Esophagus muscularis mucosa (tissue), 4 donors: Measurements from ENCODE around the gene ZNF200. TPM values are rescaled to one million over a fixed set of nuclear protein-coding genes. Genes with fewer than 3 reads are reported as not detected.

Experiments
- DNase-seq: peaks from one replicate; pipeline ENCODE4 v3.0.0-alpha.2; 2017; ENCODE audit errors: extremely low spot score
- H3K27ac ChIP-seq, 4 donors: fragments of 200-600 bp; sonication (generic); replicated peaks in 1 of 4; 1 replicate in 3 of 4; 2 replicates in 1 of 4; pipeline ENCODE4 v1.5.1; 2016 to 2019; ENCODE audit warnings: mild to moderate bottlenecking in 1 of 4
- H3K27me3 ChIP-seq, 4 donors: fragments of 200-600 bp; sonication (generic); one replicate each; pipeline versions ENCODE4 v1.5.1 to v1.6.0; 2016 to 2019
- H3K36me3 ChIP-seq, 4 donors: fragments of 200-600 bp; sonication (generic); one replicate each; pipeline ENCODE4 v1.5.1; 2016 to 2019
- H3K4me1 ChIP-seq, 4 donors: fragments of 200-600 bp; sonication (generic); one replicate each; pipeline ENCODE4 v1.5.1; 2016 to 2019
- H3K4me3 ChIP-seq, 4 donors: fragments of 200-600 bp; sonication (generic); 1 replicate in 2 of 4; 2 replicates in 2 of 4; pipeline ENCODE4 v1.5.1; 2016 to 2019; ENCODE audit warnings: mild to moderate bottlenecking in 4 of 4, moderate library complexity in 1 of 4
- H3K9me3 ChIP-seq, 4 donors: fragments of 200-600 bp; sonication (generic); 1 replicate in 3 of 4; 2 replicates in 1 of 4; pipeline ENCODE4 v1.5.1; 2016 to 2019
- CTCF ChIP-seq, 3 experiments: fragments of 200-600 bp in 2 of 3; fragments of 450-650 bp in 1 of 3; sonication (generic) in 2 of 3; IDR thresholded peaks; one replicate each; pipeline ENCODE4 v1.5.1; 2017 to 2019; ENCODE audit warnings: antibody characterized with exemption in 3 of 3, mild to moderate bottlenecking in 2 of 3, moderate library complexity in 1 of 3
- EP300 ChIP-seq: sonication (generic); formaldehyde crosslinking; IDR thresholded peaks from one replicate; pipeline ENCODE4 v1.6.1; 2017; ENCODE audit warnings: antibody characterized with exemption
- POLR2A ChIP-seq: fragments of 450-650 bp; IDR thresholded peaks from one replicate; pipeline ENCODE4 v1.6.1; 2017; ENCODE audit warnings: antibody characterized with exemption, moderate library complexity, mild to moderate bottlenecking, low read depth
- POLR2AphosphoS5 ChIP-seq, 2 donors: sonication (generic); formaldehyde crosslinking; IDR thresholded peaks; one replicate each; pipeline ENCODE4 v1.6.1; 2017; ENCODE audit warnings: antibody characterized with exemption in 2 of 2
- WGBS: methylation state at CpG from one replicate; pipeline ENCODE4 v1.1.5; 2018; 5-methylcytosine and 5-hydroxymethylcytosine counted together
- intact Hi-C: fragments of 100-400 bp; cut with DNase I; formaldehyde crosslinking; loops from one replicate; pipeline ENCODE4 v1.15.1; 2023
- total RNA-seq, 4 donors: library from RNA; depleted of rRNA; stranded (reverse); fragments of >200 nt; gene quantifications; one replicate each; pipeline versions ENCODE4 v1.1.0 to v1.2.1, GENCODE V29; 2016

ZNF200 gene
- total RNA-seq, 4 donors from 2014 or later: 5.8 to 8.2 (median 7.1) TPM

- TF ChIP-seq CTCF (IDR thresholded peaks at IDR 0.05) (no peak), POLR2A (no peak), POLR2AphosphoS5 (IDR thresholded peaks at IDR 0.05) (no peak), EP300 (no peak)
- no peak overlapping the region for H3K27ac ChIP-seq
- peaks cover 0 to 87% (median 54%) of the 10 kb centered on the region in 4 donors for H3K27me3 ChIP-seq
- no peak overlapping the region for H3K4me3 ChIP-seq
- peaks cover 0 to 11% (median 3%) of the 10 kb centered on the region in 4 donors for H3K4me1 ChIP-seq
- intact Hi-C loops: no loop called here
- H3K36me3 ChIP-seq: no peaks in the 10 kb centered on the region
- no peak for DNase-seq
- H3K9me3 ChIP-seq: no peaks in the 10 kb centered on the region
- WGBS: 71% methylated on average over 9 of the region's 10 CpGs
Observed at GRCh38 chr16:3195975-3196374, 39.0 kb downstream of the ZNF200 start.

- no peak for TF ChIP-seq POLR2A
- no peak for TF ChIP-seq POLR2AphosphoS5 (IDR thresholded peaks at IDR 0.05)
- TF ChIP-seq CTCF (IDR thresholded peaks at IDR 0.05): no peak
- no peak for TF ChIP-seq EP300
- Histone ChIP-seq H3K27ac (no peak overlapping the region), H3K4me3 (no peak overlapping the region), H3K27me3 (peaks cover 5 to 89% (median 66%) of the 10 kb centered on the region in 4 donors), H3K36me3 (no peaks in the 10 kb centered on the region), H3K4me1 (peaks cover 0 to 16% (median 5%) of the 10 kb centered on the region in 4 donors), H3K9me3 (no peaks in the 10 kb centered on the region)
- intact Hi-C loops: no loop called here
- DNase-seq: no peak
- WGBS: 81% methylated on average over 20 of the region's 20 CpGs
Observed at GRCh38 chr16:3194792-3195191, 40.2 kb downstream of the ZNF200 start.

- WGBS: 59% methylated on average over 41 of the region's 49 CpGs
- no peak for TF ChIP-seq CTCF (IDR thresholded peaks at IDR 0.05)
- TF ChIP-seq POLR2AphosphoS5 (IDR thresholded peaks at IDR 0.05): no peak
- TF ChIP-seq POLR2A: no peak
- TF ChIP-seq EP300: no peak
- no peaks in the 10 kb centered on the region for H3K9me3 ChIP-seq
- H3K4me3 ChIP-seq: no peak overlapping the region
- H3K4me1 ChIP-seq: peaks cover 9 to 29% (median 16%) of the 10 kb centered on the region in 4 donors
- no peak overlapping the region for H3K27ac ChIP-seq
- no peaks in the 10 kb centered on the region for H3K36me3 ChIP-seq
- no peak for DNase-seq
- peaks cover 5 to 95% (median 77%) of the 10 kb centered on the region in 4 donors for H3K27me3 ChIP-seq
- intact Hi-C loops: no loop called here
Observed at GRCh38 chr16:3193221-3194212, 41.4 kb downstream of the ZNF200 start.

DNA sequence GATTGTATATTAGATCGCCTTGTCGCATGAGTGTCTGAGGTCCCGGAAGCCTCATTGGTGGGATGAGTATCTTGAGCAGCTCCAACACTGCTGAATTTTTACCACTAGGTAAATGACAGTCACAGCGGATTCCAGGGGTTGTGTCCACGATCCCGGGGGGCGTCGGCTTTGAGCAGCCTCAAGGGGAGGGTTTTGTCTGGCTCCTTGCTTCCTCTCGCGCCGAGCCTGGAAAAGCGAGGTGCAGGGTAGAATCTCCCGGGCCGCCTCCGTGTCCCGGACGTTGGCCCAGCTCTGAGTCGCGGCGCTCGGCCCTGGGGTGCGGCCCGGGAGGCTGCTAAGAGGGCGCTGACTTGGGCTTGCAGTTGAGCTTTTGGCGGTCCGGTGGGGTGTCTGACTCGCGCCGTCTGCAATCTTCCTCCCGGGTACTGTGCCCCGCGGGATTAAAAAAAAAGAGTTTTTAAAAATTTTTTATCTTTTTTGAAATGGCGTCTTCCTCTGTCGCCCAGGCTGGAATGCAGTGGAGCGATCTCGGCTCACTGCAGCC is 42.4 kb downstream of the ZNF200 start:
- WGBS: 26% methylated on average over 36 of the region's 36 CpGs
- no peak overlapping the region for H3K4me3 ChIP-seq
- no peak for DNase-seq
- intact Hi-C loops: no loop called here
- no peaks in the 10 kb centered on the region for H3K36me3 ChIP-seq
- TF ChIP-seq CTCF (IDR thresholded peaks at IDR 0.05) (no peak), POLR2A (no peak), EP300 (no peak), POLR2AphosphoS5 (IDR thresholded peaks at IDR 0.05) (no peak)
- peaks cover 5 to 98% (median 85%) of the 10 kb centered on the region in 4 donors for H3K27me3 ChIP-seq
- no peaks in the 10 kb centered on the region for H3K9me3 ChIP-seq
- H3K27ac ChIP-seq: no peak overlapping the region
- H3K4me1 ChIP-seq: peaks cover 9 to 34% (median 21%) of the 10 kb centered on the region in 4 donors
